ENCODE data around the gene FSIP2.

Gene FSIP2

GRCh38 chr2:185738679-185739472, at the start of gene FSIP2:
Gene FSIP2, plus strand, starts transcription at chr2:185738804. Its CDS starts 91 bp downstream, at chr2:185738895.
- peak; percentile 78 for DNase-seq (ENCODE audit: low spot score)
- TF ChIP-seq CTCF (IDR thresholded peaks at IDR 0.05; ENCODE audit: extremely low read depth, missing control alignments) = peak; percentile 76

GRCh38 chr2:185689906-185690539, 48.6 kb upstream of the FSIP2 start:
- no peak for TF ChIP-seq CTCF (IDR thresholded peaks at IDR 0.05; ENCODE audit: extremely low read depth, missing control alignments)

GRCh38 chr2:185695711-185696235, 42.8 kb upstream of the FSIP2 start:
- TF ChIP-seq CTCF (IDR thresholded peaks at IDR 0.05; ENCODE audit: extremely low read depth, missing control alignments) = no peak
- no peak for DNase-seq (ENCODE audit: low spot score)

More at GRCh38 chr2:185689906-185690539, 48.6 kb upstream of the FSIP2 start:
- DNase-seq (ENCODE audit: low spot score) = no peak

GRCh38 chr2:185700883-185701282, 37.7 kb upstream of the FSIP2 start:
- TF ChIP-seq CTCF (IDR thresholded peaks at IDR 0.05; ENCODE audit: extremely low read depth, missing control alignments) = no peak
- DNase-seq (ENCODE audit: low spot score) = no peak

- no peak for TF ChIP-seq CTCF (IDR thresholded peaks at IDR 0.05; ENCODE audit: extremely low read depth, missing control alignments)
- DNase-seq (ENCODE audit: low spot score) = no peak
These were observed 3.9 kb upstream of the FSIP2 start for GRCh38 chr2:185734658-185735057.

GRCh38 chr2:185736210-185736609, 2.4 kb upstream of the FSIP2 start:
- no peak for DNase-seq (ENCODE audit: low spot score)
- no peak for TF ChIP-seq CTCF (IDR thresholded peaks at IDR 0.05; ENCODE audit: extremely low read depth, missing control alignments)

All from GM20000 (cell line).